Measurements from ENCODE around the gene F13B.
"Not testable (repeated sequence)": the region's sequence is repeated elsewhere in the genome, so short reads cannot be mapped to it uniquely, and the experiment has no call there.

The F13B gene

DNA sequence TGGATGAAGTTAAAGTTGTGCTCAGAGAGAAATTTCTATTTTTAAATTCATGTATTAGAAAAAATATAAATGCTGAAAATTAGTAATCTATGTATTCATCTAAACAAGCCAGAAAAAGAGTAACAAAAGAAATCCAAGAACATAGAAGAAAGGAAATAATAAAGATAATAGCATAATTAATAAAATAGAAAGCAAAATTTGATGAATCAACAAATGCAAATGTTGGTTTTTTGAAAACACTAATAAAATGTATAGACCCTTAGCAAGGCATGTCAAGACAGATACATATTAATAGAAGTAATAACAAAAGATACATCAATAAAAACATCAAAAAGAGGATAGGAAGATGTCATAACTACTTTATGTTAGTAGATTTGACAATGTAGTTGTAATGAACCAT lies 18.0 kb downstream of the F13B start:
- no peak for DNase-seq

DNA sequence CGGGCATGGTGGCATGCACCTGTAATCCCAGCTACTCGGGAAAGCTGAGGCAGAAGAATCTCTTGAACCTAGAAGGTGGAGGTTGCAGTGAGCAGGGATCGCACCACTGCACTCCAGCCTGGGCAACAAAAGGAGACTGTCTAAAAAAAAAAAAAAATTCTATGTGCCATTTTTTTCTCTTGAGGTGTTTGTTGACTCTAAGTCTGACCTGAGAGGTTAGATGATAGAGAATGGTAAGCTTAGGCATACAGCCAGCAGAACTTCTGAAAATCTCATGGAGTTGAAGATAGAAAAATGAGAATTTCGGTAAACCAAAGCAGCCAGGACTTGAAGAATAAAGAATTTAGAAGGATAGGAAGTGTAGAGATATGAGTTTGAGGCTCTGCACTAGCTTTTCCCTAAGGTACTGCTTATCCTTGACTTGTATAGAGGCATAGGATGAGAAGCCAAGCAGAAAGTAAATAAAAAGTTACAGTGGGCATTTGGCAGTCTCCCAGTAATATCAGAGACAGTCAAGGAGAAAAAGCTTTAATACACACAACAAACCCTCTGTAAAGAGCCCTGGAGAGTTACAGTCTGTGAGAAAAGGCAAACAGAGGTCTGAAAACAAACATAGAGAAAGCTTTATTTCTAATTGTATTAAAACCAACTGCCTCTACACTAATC lies 24.3 kb downstream of the F13B start:
- DNase-seq: no peak

DNA sequence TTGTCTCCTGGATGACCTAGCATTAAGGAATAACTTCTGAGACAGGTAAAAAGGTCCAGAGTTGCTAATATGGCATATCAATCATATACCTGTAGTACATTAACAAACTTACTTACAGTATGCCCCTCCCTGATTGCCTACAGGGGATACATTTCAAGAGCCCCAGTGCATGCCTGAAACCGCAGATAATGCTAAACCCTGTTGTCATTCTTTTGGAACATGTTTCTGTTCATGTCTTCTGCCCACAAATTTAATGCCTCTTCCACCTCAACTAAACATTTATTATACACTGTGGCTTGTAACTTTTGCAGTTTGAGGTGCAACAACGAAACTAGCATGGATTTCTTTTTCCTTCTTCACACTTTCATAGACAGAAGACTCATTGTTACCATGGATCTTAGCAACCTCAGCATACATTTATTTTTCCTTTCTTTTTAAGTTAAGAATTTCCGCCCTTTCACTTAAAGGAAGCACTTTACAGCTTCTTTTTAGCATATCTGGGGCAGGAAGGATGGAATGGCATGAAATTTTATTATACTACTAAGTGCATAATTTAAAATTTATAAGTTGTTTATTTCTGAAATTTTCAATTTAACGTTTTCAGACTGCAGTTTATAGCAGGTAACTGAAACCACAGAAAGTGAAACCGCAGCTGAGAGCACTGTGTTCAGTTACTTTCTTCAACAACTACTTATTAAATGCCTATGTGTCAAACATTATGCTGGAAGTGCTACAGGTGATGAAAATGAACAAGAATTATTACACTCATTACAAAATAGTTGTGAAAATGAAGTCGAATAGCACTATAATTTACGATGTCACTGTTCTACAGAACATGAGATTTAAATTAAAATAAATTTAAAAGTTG lies 25.3 kb downstream of the F13B start:
- no peak for DNase-seq

GRCh38 chr1:197036861-197037260 lies 30.2 kb downstream of the F13B start:
- no peak for DNase-seq

DNA sequence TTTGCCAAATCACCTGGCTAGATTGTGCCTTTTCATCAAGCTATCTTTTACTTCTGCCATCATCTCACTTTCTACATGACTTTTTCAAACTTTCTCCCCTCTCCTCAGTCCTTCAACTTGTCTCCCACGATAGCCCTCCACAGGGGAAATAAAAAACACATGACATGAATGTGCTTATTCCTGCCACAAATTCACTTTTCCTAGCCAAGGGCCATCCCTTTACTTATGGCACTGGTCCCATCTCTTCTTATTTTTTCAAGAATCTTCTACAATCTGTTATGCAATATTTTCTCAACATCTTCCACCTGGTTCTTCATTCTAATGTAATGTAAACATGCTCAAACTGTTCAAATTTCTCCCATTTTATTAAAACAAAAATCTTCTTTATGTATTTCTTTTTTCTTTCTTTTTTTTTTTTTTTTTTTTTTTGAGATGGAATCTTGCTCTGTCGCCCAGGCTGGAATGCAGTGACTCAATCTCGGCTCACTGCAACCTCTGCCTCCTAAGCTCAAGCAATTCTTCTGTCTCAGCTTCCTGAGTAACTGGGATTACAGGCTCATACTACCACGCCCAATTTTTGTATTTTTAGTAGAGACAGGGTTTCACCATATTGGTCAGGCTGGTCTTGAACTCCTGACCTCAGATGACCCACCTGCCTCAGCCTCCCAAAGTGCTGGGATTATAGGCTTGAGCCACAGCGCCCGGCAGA lies 32.3 kb downstream of the F13B start:
- not testable (repeated sequence) for DNase-seq

DNA sequence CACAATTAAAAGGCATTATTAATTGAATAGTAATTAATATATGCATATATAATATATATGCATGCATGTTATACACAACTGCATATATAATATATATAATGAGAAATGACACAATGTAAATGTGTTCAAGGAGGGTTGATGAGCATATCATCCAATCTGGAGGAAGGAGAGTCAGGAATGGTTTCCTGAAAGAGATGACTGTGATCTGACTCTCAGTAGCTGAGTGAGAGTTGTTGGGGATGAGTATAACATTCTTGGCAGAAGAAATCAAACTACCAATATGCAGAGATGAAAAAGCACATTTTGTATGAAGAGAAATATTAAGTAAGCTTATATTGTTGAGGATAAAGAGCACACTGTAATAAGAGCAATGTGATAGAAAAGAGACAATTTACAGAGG lies 37.3 kb downstream of the F13B start:
- DNase-seq: no peak

DNA sequence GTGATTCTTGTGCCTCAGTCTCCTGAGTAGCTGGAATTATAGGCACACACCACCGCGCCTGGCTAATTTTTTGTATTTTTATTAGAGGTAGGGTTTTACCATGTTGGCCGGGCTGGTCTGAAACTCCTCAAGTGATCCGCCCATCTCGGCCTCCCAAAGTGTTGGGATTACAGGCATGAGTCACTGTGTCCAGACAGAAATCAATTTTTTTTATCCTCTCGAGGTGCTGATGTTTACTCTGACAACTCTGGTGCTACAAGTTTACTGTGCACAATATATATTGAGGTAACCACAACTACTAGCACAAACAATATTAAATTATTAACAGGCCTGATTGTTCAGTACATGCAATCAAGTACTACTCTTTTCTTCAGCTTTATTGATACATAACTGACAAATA lies 39.7 kb downstream of the F13B start:
- no peak for DNase-seq

- DNase-seq: no peak
These were observed 42.6 kb downstream of the F13B start for GRCh38 chr1:197024460-197024859.

GRCh38 chr1:197021716-197022115 lies 45.3 kb downstream of the F13B start:
- no peak for DNase-seq

- DNase-seq: no peak
These were observed 49.4 kb downstream of the F13B start for GRCh38 chr1:197017558-197018146.

DNA sequence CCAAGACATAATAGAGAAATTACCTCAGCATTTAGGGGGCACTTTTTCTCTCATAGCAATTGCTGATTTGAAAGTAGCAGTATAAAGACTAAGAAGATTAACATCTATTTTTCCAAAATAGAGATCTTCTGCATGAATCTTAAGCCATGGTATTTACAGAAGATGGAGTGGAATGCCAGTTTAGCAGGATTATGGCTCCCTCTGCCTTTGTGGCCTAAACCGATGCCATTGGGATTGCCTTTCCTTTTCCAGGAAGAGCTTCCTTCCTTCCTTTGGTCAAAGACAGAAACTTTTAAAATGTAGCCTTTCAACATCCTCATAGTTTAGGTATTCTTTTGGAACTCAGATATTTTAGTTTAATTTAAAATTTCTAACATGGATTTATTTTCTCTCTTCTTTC lies 50.3 kb downstream of the F13B start:
- DNase-seq: no peak

DNA sequence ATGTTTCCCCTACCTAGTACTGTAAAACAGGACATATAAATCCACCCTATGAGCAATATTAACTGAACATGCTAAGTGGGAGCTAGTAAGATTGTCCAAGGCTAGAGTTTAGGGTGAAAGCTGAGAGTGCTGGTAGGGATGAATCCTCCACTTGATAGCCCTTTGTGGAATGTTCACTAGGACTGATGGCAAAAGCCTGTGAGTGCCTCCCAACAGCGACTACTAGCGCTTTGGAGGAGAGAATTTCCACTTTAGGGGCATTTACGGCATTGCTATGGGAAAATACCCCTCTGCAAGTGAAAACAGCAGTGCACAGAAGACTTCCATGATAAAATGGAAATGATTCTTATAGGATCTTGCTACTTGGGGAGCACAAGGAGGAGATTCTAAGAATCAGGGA lies 53.8 kb downstream of the F13B start:
- no peak for DNase-seq

GRCh38 chr1:197011614-197012013 lies 55.4 kb downstream of the F13B start:
- no peak for DNase-seq

- no peak for DNase-seq
These were observed 58.2 kb downstream of the F13B start for GRCh38 chr1:197008861-197009260.

DNA sequence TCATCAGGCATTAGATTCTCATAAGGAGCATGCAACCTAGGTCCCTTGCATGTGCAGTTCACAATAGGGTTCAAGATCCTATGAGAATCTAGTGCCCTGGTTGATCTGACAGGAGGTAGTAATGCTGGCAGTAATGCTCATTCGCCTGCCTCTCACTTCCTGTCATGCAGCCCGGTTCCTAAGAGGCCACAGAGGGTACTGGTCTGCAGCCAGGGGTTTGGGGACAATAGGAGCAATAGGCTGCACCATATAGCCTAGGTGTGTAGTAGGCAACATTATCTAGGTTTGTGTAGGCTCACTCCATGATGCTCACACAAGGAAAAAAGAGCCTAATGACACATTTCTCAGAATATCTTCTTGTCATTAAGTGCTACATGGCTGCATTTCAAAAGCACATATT lies 63.9 kb downstream of the F13B start:
- DNase-seq: no peak

GRCh38 chr1:197001828-197002227 lies 65.2 kb downstream of the F13B start:
- DNase-seq: no peak

DNA sequence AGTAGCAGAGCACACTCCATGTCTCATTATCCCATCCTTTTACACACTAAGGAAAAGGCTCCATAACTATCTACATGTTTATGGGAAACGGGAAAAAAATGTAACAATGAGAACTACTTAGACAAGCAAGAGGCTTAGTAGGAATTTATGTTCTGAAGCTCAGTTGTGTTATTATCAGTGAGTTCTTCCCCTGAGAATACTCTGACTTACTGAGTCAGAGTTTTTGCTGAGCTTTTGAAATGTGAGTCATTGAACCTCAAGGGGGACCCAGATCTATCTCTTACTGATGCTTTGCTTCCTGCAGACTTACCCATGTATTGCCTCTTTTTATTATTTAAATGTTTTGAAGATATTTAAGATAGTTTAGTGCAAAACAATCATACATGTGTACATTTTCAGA lies 69.6 kb downstream of the F13B start:
- no peak for DNase-seq

- DNase-seq: no peak
These were observed 73.1 kb downstream of the F13B start for GRCh38 chr1:196993916-196994315.

GRCh38 chr1:196991919-196992651 lies 75.0 kb downstream of the F13B start:
- peak in 1 of 51 donors; percentile 1 for DNase-seq

Measured in hypothalamus (tissue), 51 donors.